Tongue (tissue), 2 donors: Measurements from ENCODE around the gene CAMK1G. TPM values are rescaled to one million over a fixed set of nuclear protein-coding genes. Genes with fewer than 3 reads are reported as not detected.

ENCODE experiments used
- DNase-seq: peaks from one replicate; pipeline ENCODE4 v3.0.0-alpha.2; 2015
- total RNA-seq: library from RNA; depleted of rRNA; stranded (reverse); fragments of >200 nt; gene quantifications from one replicate; pipeline ENCODE4 v1.2.3, GENCODE V29; 2014

The CAMK1G gene
- total RNA-seq: not detected

DNA sequence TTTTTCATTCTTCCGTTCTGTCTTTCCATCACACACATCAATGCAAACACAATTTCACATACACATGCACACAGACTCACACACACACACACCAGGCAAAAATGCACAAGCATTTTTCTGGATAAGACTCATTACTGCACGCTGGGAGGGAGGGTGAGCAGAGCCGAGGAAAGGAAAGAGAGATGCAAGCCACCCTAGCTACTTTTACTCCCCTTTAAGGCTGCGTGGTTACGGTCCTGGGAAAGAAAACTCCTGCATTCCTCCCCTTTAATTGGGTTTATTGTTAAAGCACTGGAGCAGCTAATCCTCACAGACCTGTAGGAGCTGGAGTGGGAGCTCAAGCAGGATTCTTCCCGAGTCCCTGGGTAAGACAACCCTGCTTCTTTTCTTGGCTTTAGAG is at the start of gene CAMK1G:
TSS of gene CAMK1G (plus strand) at position 307 of the 400 bp plus-strand sequence. CDS start 11,270 bp downstream, outside the sequence.
- peak; percentile 61 for DNase-seq

DNA sequence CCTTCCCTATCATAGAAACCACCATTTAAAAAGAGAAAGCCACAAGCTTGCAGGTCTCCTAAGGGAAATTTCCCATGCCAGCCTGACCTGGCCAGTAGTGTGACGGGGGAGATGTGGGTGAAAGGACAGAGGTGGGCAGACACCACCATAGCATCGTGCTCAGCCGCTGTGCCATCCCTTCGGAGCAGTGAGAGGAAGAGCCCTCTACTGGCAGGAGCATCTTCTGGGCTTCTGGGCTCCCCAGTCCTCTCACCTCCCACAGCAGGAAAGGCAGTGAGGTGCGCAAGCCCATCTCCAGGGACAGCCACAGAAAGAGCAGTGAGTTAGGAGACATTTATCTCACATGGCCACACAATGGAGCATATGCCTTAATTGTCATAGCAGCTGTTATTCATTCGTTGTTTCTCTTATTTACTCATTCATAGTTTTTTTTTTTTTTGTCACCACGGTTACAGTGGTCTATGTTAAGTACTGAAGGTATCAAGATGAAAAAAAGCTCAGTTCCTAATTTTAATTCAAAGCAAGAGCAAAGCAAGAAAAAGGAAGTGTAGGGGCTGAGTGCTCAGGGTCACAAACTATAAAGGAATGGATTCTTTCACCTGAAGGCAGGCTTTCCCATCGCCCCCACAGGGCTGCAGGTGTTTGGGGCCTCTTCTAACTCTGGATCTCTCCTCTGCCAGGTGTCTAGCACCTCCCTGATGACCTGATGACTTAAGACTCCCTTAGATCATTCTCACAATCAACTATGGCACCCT is 48.8 kb upstream of the CAMK1G start:
- no peak for DNase-seq

DNA sequence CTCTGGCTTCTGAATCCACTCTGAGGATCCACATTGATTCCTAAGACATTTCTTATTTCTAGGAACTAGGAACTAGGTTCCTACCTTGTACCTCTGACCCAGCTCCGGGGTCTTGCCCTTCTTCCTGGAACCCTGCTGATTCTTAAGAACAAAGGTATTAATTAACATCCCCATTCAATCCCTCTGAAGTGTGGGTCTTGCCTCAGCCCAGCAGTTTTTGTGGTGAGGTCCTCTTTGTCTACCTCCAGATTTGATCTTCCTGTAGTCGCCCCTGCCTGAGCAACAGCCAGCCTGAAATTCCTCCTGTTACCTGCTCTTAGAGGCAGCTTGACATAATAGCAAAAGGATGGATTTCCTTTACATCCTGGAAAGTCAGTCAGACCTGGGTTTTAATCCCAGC is 46.7 kb upstream of the CAMK1G start:
- DNase-seq: no peak

DNA sequence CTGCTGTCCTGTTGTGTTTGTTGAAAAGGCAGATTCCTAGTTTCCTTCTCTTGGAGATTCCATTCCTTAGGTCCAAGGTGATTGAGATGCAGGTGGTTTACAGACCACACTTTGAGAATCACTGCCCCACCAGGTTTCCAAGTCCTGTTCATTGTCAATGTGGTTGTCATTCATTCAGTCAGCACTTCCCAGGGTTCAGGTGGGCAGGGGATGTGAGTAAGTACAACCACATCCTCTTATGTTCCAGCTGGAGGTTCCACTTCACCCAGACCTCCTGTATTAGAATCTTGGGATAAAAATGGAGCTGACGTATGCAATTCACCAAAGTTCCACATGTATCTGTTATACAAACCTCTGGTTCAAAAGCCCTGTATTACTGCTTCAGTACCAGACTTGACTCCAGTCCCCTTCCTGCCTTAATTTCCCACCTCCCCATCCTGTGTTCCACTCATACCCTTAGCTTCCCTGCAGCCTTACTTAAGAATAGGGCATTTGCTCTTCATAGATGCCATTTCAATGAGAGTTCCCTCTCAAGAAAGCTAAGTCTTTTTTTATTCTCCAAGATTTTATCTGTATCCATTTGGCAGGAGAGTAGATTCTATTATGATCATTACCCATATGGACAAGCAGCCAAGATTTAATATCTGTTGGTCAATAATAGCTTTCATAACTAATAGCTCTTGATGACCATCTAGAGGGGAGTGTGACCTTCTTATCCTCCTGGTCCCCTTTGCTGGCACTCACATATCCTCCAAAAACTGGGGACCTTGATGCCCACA is 46.0 kb upstream of the CAMK1G start:
- DNase-seq: no peak

DNA sequence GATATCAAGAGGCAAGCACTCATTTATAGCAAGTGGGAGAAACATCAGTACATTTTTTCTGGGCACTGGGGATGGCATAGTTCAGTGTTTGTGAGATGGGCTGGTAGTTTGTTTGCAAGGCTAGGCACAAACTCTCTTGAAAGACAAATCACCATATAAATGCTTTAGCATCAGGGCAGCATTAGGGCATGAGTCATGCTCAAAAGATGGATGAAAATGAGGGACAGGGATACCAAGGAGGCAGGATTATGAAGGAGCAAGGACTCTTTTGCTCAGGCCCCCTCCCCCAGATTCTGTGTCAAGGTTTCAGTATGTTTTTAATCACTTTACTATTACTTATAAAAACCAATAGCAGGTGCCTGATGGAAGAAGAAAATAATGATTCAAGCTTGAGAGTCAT is 43.9 kb upstream of the CAMK1G start:
- no peak for DNase-seq

GRCh38 chr1:209542585-209542984 is 40.9 kb upstream of the CAMK1G start:
- DNase-seq: no peak

- DNase-seq: no peak
These were observed 39.4 kb upstream of the CAMK1G start for GRCh38 chr1:209544098-209544497.

GRCh38 chr1:209545423-209545822 is 38.1 kb upstream of the CAMK1G start:
- DNase-seq: no peak

DNA sequence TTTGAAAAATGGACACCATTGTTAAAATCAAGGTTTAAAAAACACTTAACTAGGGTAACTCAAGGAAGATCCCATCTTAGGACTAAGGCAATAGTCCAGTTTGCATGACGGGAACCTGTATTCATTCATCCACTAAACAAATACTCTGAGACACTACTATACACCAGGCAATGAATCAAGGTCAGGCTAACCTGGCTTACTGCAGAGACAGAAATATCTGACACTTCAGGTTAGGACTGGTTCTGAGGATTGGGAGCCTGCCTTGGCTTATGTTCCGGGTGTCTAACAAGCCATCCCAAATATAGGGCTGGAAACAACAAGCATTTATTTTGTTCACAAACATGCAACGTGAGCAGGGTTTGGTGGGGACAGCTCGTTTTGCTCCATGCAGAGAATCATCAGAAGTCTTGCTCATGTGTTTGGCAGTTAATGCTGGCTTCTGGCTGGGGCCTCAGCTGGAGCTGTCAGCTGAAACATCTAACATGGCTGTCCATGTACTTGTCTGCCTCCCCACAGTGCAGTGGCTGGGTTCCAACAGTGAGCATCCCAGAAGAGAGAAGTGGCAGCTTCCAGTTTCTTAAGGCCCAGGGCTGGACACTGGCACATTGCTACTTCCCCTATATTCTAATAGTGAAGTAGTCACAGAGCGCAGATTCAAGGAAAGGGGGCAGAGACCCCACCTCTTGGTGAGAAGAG is 37.0 kb upstream of the CAMK1G start:
- DNase-seq: peak; percentile 66

- peak; percentile 45 for DNase-seq
These were observed 35.9 kb upstream of the CAMK1G start for GRCh38 chr1:209547626-209548025.

DNA sequence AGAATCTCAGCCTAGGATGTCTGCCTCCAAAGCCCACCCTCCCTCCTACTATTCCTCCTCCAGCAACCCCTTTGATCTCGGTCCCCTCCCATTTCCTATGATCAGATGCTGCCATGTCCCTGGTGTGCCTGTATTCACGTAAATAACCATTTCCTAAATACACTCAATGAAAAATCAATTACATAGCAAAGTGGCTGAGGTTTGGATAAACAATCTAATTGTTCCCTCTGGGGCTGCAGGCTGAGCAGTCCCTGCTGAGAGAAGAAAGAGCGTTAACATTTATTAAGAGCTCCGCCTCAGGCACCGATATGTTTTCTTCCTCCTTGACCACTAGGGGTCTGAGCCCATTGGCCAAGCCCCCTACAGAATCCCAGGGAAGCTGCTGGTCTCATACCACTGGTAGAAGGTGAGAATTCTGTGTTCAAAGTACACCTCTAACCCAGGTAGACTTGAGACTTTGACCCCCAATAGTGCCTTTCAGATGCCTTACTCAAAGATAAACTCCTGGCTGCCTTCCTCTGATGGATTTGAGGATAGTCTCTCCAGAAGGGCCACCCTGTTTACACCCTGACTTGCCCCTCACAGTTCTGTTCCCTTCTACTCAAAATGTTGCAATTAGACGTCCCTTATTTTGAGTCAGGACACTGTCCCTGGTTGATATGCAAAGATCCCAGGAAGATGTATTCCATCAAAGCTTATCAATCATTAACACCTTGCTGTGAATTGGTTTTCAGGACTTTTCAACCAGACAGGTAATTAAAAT is 33.9 kb upstream of the CAMK1G start:
- no peak for DNase-seq

DNA sequence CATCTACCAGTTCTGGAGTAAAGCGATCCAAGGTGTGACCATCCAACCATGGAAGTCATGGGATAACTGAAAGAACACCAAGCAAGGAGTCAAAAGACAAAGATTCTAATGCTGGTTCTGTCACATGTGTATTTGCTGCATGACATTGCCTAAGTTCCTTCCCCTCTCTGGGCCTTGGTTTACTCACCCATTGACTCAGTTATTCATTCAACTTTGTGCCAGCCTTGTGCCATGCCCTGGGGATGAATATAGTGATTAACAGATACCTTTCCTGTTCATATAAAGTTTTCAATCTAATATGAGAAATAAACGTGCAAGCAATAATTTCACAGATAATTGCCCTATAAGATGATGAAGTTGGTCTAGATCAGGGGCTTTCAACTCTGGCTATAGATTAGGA is 33.0 kb upstream of the CAMK1G start:
- DNase-seq: no peak

- DNase-seq: no peak
These were observed 30.9 kb upstream of the CAMK1G start for GRCh38 chr1:209552406-209553264.

- no peak for DNase-seq
These were observed 28.5 kb upstream of the CAMK1G start for GRCh38 chr1:209554761-209555611.

- no peak for DNase-seq
These were observed 27.3 kb upstream of the CAMK1G start for GRCh38 chr1:209556162-209556690.

DNA sequence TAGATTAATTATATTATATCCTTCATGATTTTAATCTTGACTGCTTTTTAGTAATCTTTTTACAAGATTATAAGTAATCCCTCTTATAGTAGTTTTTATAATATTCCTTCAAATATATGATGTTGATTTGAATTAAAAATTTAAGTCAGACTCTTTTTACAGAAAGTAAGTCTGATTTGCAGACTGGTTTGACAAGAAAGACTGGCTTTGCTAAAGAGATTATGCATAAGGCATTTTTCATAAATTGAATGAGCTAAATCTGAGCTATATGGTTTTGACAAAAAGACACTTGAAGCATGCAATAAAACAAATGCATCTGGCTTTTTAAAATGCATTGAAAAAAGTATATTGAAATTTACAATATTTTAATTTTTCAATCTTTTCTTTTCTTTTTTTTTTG is 26.3 kb upstream of the CAMK1G start:
- peak; percentile 31 for DNase-seq

GRCh38 chr1:209560529-209560928 is 23.0 kb upstream of the CAMK1G start:
- no peak for DNase-seq

DNA sequence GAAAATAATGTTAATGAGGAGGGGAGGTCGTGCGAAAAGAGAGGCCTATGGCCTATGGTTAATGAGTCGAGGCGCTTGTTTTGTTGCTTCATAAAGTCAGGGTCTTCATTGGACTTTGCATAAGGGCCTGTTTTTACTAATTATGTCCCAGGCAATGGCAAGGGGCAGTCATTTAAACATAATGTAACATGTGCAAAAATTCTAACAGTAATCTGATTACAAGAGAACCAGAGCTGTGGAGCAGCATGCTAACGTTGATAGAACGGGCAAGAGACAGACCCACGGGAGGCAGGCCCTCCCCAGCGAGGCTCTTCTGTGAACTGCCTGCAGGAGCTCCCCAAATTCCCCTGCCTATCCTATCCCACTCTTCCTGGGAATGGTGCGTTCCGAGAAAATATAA is 22.6 kb upstream of the CAMK1G start:
- no peak for DNase-seq

GRCh38 chr1:209561532-209561931 is 22.0 kb upstream of the CAMK1G start:
- DNase-seq: no peak

GRCh38 chr1:209564849-209565248 is 18.7 kb upstream of the CAMK1G start:
- no peak for DNase-seq
